HFF-Myc (cell line): ENCODE data around the gene PYGM.

Experiments
- DNase-seq: peaks from one replicate; pipeline ENCODE4 v3.0.0-alpha.2; 2011; ENCODE audit warnings: low read depth; ENCODE audit errors: extremely low read depth
- H3K4me3 ChIP-seq: replicated peaks from 2 replicates; pipeline ENCODE4 v1.5.1; 2011; ENCODE audit warnings: low read depth, mild to moderate bottlenecking, control low read depth, low read length
- TF ChIP-seq, protein P1 (sequence below): IDR thresholded peaks from 2 replicates; pipeline ENCODE4 v1.5.1; 2012; ENCODE audit warnings: mild to moderate bottlenecking, low read depth, low read length, control low read depth; ENCODE audit errors: missing control alignments

Gene PYGM

DNA sequence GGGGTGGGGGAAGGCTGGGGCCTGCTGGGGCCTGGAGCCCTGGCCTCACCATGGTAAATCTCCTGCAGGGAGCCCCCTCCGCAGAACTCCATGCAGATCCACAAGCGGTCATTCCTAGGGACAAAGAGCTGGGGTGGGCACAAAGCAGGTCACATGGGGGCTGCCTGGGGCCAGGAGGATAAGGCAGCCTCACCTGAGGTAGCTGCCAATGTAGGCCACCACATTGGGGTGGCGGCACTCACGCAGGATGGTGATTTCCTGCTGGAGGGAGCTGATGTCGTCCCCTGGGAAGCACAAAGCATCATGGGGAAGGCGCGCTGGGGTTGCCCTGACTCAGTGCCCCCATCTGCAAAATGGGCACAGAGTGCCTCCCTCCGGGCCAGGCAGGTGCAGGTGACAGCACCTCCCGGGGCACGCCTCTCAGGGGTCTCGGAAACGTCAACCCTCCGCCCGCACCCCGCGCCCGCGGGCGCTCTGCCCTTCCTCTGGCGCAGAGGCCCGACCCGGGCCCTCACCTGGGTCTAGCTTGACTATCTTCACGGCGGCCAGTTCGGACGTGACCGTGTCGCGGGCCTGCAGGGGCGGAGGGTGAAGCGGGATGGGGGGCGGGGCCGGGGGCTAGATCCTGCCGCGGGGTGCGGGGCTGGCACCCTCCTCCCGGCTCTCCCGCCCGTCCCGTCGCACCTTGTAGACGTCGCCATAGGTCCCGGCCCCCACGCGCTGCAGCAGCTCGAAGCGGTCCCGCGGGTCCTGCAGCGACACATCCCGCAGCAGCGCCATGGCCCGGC, 42.8 kb upstream of the PYGM start:
- TF ChIP-seq, protein P1, sequence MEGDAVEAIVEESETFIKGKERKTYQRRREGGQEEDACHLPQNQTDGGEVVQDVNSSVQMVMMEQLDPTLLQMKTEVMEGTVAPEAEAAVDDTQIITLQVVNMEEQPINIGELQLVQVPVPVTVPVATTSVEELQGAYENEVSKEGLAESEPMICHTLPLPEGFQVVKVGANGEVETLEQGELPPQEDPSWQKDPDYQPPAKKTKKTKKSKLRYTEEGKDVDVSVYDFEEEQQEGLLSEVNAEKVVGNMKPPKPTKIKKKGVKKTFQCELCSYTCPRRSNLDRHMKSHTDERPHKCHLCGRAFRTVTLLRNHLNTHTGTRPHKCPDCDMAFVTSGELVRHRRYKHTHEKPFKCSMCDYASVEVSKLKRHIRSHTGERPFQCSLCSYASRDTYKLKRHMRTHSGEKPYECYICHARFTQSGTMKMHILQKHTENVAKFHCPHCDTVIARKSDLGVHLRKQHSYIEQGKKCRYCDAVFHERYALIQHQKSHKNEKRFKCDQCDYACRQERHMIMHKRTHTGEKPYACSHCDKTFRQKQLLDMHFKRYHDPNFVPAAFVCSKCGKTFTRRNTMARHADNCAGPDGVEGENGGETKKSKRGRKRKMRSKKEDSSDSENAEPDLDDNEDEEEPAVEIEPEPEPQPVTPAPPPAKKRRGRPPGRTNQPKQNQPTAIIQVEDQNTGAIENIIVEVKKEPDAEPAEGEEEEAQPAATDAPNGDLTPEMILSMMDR, result no peak
- DNase-seq, result no peak
- H3K4me3 ChIP-seq, result peak overlapping the region; percentile 42

DNA sequence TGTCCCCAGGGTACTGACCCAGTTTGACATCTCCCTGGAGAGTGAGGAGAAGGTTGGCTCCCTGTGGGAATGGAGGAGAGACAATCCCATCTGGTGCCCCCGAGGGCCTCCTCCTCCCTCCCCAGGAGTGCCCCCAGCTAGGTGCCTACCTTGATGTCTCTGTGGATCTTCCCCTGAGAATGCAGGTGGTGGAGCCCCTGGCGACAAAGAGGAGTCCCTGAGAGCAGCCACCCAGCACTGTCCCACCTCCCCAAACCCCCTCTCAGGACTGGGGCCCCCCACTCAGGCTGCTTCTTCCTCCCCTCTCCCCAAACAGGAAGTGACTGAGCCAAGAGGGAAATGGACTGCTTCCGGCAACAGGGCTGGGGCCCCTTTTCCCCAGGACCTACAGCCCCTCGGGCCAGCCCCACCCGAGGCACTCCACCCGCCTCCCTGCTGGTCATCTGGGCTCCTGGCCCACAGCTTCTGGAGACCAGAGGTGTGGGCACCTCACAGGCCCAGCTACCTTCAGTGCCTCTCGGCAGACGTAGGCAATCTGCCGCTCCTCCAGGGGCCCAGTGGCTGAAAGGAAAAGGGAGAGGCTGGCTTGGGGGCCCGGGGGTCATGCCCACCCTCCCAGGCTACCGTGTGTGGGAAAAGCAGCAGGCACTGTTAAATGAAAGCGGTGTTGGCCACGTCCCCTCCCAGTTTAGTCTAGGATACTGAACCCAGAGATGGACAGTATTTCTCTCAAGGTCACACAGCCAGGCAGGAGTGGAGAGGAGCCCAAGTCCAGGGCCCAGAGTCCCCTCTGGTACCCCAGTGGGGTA, 42.0 kb upstream of the PYGM start:
- TF ChIP-seq, protein P1, result no peak
- no peak for DNase-seq
- peak overlapping the region; percentile 42 for H3K4me3 ChIP-seq

DNA sequence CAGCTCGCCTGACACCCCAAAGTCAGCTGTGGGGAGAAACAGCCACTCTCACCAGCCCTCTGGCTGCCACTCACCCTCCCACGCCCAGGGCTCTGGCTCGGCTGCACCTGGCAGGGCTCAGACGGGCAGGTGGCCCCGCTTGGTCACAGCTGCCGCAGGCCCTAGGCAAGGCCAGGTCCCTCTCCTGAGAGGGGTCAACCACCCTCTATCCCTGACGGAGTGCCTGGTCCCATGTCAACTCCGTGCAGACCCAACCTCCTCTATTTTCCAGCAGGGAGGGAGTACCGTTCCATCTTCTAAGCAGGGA, 41.3 kb upstream of the PYGM start:
- DNase-seq, result no peak
- H3K4me3 ChIP-seq, result no peak overlapping the region
- TF ChIP-seq, protein P1, result no peak

DNA sequence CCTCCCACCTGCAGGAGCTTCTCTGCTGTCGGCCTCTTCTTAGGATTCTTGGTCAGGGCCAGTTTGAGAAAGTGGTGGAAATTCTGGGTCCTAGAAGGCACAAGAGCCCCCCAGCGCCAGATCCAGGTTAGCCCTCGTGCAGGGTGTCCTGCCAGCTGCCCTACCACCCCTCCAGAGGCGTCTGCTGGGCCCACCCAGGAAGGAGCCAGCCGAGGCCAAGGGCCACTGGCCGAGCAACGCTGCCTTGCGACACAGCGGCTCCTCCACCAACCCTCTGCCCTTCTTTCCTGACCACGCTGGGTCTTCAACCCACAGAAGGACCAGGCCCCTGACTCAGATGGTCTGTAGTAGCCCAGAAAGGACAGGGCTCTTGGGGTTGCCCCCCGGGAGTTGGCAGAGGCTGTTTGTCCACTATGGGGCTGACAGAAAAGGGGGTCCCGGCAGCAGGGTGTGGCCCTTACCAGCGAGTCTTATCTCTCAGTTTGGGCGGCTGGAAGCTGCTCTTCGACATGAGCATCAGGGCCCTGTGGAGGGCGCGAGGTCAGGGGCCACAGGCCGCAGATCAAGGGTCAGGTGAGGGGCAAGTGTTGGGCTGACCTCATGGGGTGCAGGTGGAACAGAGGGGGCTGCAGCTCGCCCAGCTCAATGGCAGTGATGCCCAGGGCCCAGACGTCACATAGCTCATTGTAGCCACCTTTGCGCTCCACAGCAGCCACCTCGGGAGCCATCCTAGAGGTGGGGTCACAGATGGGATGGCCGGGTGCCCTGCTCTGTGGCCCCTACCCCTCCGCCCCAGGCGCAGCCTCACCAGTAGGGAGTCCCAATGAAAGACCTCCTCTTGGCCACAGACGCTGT, 40.8 kb upstream of the PYGM start:
- no peak for DNase-seq
- no peak overlapping the region for H3K4me3 ChIP-seq
- TF ChIP-seq, protein P1, result no peak

DNA sequence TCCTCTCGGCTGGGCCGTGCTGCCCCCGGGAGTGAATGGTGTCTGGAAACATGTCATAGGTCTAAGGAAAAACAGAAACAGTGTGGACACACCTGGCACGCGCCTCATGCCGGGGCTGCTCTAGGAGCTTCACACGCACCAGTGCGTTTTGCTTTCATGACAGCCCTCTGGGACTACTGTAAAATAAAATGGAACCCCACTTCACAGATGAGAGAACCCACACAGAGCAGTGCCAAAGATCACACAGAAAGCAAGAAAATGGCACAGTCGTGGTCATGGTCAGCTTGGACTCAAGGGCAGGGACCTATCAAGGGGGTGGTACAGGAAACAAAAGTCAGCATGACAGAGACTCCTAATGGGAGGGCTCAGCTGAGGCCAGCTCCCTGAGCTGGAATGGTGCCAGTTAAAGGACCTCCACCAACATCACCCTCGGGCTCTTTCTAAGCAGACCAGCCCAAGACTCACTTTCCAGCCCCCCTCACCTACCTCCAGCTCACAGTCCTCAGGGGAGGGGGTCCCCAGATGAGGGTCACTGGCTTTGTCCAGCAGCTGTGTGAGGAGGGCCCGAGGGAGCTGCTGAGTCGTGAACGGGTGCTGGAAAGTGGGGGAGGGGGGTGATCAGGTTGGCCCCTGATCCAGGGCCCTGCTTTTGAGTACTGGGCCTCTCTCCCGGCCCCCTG, 40.0 kb upstream of the PYGM start:
- no peak overlapping the region for H3K4me3 ChIP-seq
- TF ChIP-seq, protein P1, result no peak
- DNase-seq, result no peak

DNA sequence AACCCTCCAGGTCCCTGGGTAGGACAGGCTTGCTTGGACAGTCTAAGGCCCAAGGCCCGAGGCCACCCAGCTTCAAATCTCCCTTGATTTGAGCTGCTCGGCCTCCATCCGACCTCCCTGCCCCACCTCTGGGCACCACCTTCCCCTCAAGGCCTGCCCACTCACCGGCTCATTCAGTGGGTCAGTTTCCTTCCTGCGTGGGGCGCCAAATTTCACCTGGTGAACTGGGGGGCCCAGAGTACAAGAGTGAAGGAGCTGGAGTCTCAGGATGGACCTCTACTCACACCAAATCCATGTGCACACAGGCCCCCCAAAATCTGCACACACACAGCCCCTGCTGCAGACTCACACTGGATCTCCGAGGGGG, 39.5 kb upstream of the PYGM start:
- H3K4me3 ChIP-seq, result no peak overlapping the region
- TF ChIP-seq, protein P1, result no peak
- no peak for DNase-seq
